Mesothelial cell of epicardium (in vitro differentiated cells): ENCODE data around the gene JMJD1C. TPM values are rescaled to one million over a fixed set of nuclear protein-coding genes. Genes with fewer than 3 reads are reported as not detected.

Experiments
- DNase-seq, 2 experiments: peaks; one replicate each; pipeline ENCODE4 v3.0.0; 2021; ENCODE audit warnings: low spot score in 2 of 2; ENCODE audit not compliant: unreplicated experiment in 2 of 2
- H3K27ac Mint-ChIP-seq: 2 replicates; pipeline ENCODE4 v1.8.0; 2021; ENCODE audit warnings: mixed read lengths
- H3K27me3 Mint-ChIP-seq: 2 replicates; pipeline ENCODE4 v1.8.0; 2021; ENCODE audit warnings: low read depth, mixed read lengths
- H3K36me3 Mint-ChIP-seq: 2 replicates; pipeline ENCODE4 v1.8.0; 2021; ENCODE audit warnings: mixed read lengths
- H3K4me1 Mint-ChIP-seq: 2 replicates; pipeline ENCODE4 v1.8.0; 2021; ENCODE audit warnings: mixed read lengths
- H3K4me3 Mint-ChIP-seq: 2 replicates; pipeline ENCODE4 v1.8.0; 2021; ENCODE audit warnings: mild to moderate bottlenecking, moderate library complexity, mixed read lengths
- H3K9me3 Mint-ChIP-seq: 2 replicates; pipeline ENCODE4 v1.8.0; 2021; ENCODE audit warnings: mixed read lengths
- total RNA-seq: library from RNA; stranded (reverse); gene quantifications from 3 replicates; pipeline ENCODE4 v1.2.1, GENCODE V29; 2021
- TF ChIP-seq, protein P1 (sequence below): fragments of 200-600 bp; sonication (generic); IDR thresholded peaks from one replicate; pipeline ENCODE4 v1.5.0; 2021; ENCODE audit warnings: antibody characterized with exemption; ENCODE audit not compliant: unreplicated experiment

Gene JMJD1C
- total RNA-seq, 1 donor from 2014 or later = 112 TPM

DNA sequence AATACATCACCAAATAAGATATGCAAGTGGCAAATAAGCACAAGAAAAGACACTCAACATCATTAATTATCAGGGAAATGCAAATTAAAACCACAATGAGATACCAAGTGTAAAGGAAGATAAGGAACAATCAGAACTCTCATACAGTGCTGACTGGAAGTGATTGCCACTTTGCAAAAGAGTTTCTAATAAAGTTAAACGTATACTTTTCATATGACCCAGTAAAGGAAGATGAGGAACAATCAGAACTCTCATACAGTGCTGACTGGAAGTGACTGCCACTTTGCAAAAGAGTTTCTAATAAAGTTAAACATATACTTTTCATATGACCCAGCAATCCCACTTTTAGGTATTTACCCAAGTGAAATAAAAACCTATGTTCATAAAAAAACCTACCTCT, 12.2 kb upstream of the JMJD1C start:
- DNase-seq = no peak
- H3K9me3 Mint-ChIP-seq = peaks cover 5% of the 10 kb centered on the region
- H3K4me1 Mint-ChIP-seq = peaks cover 9% of the 10 kb centered on the region
- TF ChIP-seq, protein P1, sequence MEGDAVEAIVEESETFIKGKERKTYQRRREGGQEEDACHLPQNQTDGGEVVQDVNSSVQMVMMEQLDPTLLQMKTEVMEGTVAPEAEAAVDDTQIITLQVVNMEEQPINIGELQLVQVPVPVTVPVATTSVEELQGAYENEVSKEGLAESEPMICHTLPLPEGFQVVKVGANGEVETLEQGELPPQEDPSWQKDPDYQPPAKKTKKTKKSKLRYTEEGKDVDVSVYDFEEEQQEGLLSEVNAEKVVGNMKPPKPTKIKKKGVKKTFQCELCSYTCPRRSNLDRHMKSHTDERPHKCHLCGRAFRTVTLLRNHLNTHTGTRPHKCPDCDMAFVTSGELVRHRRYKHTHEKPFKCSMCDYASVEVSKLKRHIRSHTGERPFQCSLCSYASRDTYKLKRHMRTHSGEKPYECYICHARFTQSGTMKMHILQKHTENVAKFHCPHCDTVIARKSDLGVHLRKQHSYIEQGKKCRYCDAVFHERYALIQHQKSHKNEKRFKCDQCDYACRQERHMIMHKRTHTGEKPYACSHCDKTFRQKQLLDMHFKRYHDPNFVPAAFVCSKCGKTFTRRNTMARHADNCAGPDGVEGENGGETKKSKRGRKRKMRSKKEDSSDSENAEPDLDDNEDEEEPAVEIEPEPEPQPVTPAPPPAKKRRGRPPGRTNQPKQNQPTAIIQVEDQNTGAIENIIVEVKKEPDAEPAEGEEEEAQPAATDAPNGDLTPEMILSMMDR = no peak
- peaks cover 12% of the 10 kb centered on the region for H3K36me3 Mint-ChIP-seq
- no peak overlapping the region for H3K4me3 Mint-ChIP-seq
- no peaks in the 10 kb centered on the region for H3K27me3 Mint-ChIP-seq
- no peak overlapping the region for H3K27ac Mint-ChIP-seq

DNA sequence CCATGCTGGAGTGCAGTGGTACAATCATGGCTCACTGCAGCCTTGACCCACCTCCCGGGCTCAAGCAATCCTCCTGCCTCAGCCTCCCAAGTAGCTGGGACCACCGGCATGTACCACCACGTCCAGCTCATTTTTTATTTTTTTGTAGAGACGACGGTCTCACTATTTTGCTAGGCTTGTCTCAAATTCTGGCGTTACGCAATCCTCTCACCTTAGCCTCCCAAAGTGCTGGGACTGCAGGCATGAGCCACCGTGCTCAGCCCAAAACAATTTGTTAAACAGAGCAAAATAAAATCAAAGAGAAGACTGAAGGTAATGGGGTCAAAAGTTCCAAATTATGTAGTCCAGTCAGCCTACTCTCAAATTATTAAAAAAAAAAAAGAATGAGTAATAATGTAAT, 8.7 kb upstream of the JMJD1C start:
- no peak overlapping the region for H3K27ac Mint-ChIP-seq

DNA sequence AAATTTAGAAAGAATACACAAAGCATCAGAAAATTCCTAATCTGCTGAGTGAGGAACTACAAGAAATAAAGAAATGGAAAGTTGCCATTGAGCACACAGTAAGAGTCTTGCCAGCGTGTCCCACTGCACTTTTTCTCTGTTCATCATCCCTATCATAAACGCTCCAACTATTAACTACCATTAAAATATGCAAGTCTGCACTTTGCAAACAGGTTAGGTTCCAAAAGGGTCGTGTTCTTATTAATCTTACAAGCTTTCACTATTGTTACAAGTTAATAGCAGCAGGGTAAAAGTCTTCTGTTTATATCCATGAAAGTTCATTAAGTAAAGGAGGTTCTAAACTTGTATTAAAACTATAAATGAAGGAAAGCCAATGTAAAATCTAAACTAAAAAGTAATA, 5.2 kb upstream of the JMJD1C start:
- H3K27ac Mint-ChIP-seq = no peak overlapping the region
- no peak for DNase-seq
- H3K9me3 Mint-ChIP-seq = peaks cover 5% of the 10 kb centered on the region
- peaks cover 33% of the 10 kb centered on the region for H3K4me1 Mint-ChIP-seq
- no peak overlapping the region for H3K4me3 Mint-ChIP-seq
- TF ChIP-seq, protein P1 = no peak
- no peaks in the 10 kb centered on the region for H3K27me3 Mint-ChIP-seq
- H3K36me3 Mint-ChIP-seq = peaks cover 10% of the 10 kb centered on the region

More for the DNA sequence above, 8.7 kb upstream of the JMJD1C start:
- Mint-ChIP-seq H3K4me1 (peaks cover 9% of the 10 kb centered on the region), H3K9me3 (peaks cover 5% of the 10 kb centered on the region), H3K36me3 (peaks cover 12% of the 10 kb centered on the region), H3K4me3 (no peak overlapping the region), H3K27me3 (no peaks in the 10 kb centered on the region)
- TF ChIP-seq, protein P1 = no peak
- DNase-seq = no peak

- TF ChIP-seq, protein P1 = no peak
- Mint-ChIP-seq H3K36me3 (peaks cover under 1% of the 10 kb centered on the region), H3K9me3 (no peaks in the 10 kb centered on the region), H3K27ac (no peak overlapping the region), H3K4me1 (peaks cover 40% of the 10 kb centered on the region), H3K4me3 (no peak overlapping the region), H3K27me3 (no peaks in the 10 kb centered on the region)
- DNase-seq = no peak
These were observed 3.2 kb upstream of the JMJD1C start for GRCh38 chr10:63468947-63469346.

DNA sequence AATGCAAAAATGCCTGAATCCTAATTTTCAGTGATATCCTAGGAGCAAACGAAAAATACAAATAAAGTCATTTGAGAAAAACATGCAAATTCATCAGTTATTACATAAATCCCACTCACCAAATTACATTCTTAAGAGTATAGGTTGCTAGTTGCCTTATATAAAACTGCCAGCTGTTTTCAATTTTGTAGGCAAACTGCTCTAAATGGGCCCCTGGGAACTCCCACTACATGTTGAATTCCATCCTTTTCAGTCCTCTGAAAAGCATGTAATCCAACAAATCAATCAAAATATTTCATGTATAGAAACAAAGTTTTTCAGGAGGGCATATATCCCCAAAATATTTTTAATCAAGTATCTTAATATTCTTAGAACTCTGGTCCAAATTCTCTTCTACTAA, 2.1 kb upstream of the JMJD1C start:
- DNase-seq = no peak
- no peak overlapping the region for H3K4me3 Mint-ChIP-seq
- no peaks in the 10 kb centered on the region for H3K36me3 Mint-ChIP-seq
- peak overlapping the region; percentile 73 for H3K27ac Mint-ChIP-seq
- no peaks in the 10 kb centered on the region for H3K27me3 Mint-ChIP-seq
- no peaks in the 10 kb centered on the region for H3K9me3 Mint-ChIP-seq
- peaks cover 43% of the 10 kb centered on the region for H3K4me1 Mint-ChIP-seq
- TF ChIP-seq, protein P1 = no peak
